Jurkat, Clone E6-1 (cell line): ENCODE results near the gene SLC4A1.

Source experiments
- DNase-seq: peaks from one replicate; pipeline ENCODE4 v3.0.0-alpha.2; 2011; ENCODE audit warnings: low read depth, low spot score
- H3K4me3 ChIP-seq: 2 replicates; pipeline ENCODE4 v1.5.1; 2011; ENCODE audit warnings: mild to moderate bottlenecking, low read length, control low read depth, moderate library complexity

SLC4A1 gene

DNA sequence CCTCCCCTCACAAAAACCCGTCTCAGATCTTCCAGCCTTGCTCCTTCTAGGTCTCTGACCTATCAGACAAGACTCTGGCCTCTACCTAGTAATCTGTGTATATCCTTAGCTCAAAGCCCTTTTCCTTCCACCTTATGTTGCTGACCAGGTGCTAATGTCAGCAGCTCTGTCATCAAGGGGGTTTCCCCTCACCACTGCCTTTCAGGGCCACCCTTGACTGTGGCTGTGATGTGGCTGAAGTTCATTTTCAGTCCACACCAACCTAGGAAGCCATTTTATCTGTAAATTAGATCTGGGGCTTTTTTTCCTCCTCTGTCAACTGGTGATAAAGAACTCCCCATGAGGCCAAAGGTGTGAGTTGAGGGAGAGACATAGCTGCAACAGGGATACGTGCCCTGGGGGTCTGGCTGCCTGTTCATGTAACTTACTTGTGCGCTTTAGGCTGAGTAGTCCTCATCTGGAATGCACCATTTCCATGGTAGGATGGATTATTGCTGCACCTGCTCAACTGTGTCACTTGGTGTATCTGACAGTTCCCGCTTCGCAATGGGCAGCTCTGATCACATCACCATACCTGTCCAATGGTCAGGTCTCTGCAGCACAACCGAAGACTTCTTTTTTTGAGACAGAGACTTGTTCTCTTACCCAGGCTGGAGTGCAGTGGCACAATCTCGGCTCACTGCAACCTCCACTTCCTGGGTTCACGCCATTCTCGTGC is 25.7 kb upstream of the SLC4A1 start:
- H3K4me3 ChIP-seq = no peak overlapping the region
- no peak for DNase-seq

DNA sequence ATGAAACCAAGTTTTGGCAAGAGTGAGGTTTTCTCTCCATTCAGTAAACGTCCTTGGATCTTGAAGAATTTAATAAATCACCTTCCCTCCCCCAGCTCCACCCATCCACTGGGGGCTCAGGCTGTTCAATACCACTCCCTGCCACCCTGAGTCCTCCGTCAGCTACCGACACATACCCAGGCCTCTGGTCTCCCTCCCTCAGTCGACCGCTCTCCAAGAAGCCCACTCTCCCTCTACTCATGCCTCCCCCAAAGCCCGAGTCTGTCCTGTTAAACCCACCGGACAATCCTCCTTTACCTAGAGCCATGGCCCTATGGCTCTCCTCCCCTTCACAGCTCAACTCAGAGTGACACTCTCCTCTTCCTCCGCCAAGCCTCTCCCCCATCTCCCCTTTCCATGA is 19.7 kb upstream of the SLC4A1 start:
- no peak overlapping the region for H3K4me3 ChIP-seq
- no peak for DNase-seq

DNA sequence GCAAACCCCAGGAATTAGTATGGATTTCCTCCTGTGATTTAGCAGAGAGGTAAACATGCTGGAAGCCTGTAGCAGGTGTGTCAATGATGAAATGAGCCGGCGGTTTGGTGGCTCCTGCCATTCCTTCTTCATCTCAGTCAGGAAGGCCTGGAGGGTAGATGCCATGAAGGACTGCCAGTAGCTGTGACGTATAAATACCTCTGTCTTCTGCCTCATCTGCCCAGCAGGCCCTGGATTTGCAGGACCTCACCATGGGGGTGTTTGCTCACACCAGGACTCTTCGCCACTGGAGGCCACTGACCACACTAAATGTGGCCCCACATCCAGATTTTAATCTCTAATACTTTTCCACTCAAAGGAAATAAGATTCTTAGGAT is 16.1 kb upstream of the SLC4A1 start:
- H3K4me3 ChIP-seq = no peak overlapping the region
- no peak for DNase-seq

DNA sequence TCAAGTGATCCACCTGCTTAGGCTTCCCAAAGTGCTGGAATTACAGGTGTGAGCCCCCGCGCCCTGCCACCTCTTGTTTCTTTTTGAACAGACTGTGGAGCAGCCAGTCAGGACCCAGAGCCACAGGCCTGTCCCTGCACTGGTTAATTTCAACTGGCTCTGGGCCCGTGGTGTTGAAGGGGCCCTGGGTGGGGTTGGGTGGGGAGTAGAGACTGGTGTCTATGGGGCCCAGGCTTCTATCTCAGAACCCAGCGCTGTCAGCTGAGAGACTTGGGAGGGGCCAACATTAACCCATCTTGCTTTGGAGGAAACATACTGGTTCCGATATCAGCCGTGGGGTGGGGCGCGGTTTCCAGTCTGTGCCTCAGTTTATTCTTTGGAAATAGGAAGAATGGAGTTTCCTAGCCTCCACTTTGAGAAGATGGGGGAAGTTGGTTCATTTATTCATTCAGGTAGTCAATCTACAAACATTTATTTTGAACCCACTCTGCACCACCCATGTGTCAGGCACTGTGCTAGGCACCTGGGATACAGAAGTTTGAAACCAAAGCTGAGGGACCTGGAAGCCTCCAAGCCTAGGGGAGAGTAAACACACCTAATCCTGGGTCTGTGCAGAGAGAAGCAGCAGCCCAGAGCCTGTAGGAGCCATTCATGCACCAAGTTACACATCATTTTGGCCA is 15.5 kb upstream of the SLC4A1 start:
- no peak for DNase-seq

DNA sequence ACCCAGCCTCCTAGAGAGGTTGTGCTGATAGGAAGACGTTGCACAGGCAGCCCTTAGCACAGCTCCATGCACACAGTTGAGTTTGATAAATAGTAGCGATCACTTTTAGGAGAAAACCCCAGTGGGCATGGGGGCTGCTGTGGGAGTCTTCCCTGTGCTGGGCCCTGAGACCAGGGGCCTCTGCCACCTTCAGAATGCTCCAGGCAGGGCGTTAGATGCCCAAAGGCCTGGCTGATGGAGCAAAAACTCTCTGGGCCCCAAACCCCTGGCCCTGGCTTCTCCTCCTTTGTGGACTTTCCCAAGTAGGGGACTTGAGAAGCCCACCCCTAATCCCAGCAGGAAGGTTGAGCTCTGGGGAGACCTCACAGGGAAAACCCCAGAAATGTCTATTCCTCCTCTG is 14.3 kb upstream of the SLC4A1 start:
- no peak for DNase-seq
- H3K4me3 ChIP-seq = no peak overlapping the region

More for the DNA sequence above, 15.5 kb upstream of the SLC4A1 start:
- no peak overlapping the region for H3K4me3 ChIP-seq

DNA sequence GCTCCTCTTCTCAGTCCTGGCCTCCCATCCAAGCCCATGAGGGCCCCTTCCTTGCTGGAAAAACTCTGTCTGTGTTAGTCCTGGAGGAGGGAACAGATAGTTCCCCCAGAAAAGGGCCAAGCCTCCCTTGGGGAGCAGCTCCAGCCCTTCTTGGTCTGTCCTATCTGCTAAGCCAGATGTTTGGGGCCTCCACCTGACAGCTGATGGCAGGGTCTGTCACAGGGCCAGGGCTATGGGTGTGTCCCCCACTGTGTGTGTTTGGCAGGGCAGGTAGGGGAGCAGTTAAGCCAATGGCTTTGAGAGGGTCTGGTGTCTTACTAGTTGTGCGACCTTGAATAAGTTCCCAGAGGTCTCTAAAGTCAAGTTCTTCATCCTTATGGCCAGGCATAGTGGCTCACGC is 13.6 kb upstream of the SLC4A1 start:
- no peak for DNase-seq
- H3K4me3 ChIP-seq = no peak overlapping the region

DNA sequence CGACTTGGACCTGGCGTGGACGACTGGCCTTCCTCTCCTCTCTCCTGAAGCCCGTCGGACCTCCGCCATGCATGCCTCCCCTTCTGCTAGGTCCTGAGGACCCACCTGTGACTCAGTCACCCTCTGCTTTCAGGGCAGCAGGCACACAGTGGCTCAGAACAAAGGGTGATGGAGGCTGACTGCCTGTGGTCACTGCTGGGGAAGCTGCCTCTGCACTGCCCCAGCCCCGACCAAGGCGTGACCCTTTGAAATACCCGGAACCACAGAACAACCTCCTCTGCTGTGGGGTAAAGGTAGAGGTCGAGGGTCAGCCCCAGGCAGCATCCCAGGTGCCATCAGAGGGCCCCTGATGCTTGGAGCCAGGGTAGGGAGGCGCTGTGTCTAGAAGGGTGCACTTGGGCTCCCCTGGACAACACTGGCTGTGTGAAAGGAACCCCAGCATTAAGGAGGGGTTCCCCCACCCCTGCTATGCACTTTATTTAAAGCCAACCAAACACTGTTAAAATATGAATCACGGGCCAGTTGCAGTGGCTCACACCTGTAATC is 12.5 kb upstream of the SLC4A1 start:
- no peak overlapping the region for H3K4me3 ChIP-seq
- no peak for DNase-seq

DNA sequence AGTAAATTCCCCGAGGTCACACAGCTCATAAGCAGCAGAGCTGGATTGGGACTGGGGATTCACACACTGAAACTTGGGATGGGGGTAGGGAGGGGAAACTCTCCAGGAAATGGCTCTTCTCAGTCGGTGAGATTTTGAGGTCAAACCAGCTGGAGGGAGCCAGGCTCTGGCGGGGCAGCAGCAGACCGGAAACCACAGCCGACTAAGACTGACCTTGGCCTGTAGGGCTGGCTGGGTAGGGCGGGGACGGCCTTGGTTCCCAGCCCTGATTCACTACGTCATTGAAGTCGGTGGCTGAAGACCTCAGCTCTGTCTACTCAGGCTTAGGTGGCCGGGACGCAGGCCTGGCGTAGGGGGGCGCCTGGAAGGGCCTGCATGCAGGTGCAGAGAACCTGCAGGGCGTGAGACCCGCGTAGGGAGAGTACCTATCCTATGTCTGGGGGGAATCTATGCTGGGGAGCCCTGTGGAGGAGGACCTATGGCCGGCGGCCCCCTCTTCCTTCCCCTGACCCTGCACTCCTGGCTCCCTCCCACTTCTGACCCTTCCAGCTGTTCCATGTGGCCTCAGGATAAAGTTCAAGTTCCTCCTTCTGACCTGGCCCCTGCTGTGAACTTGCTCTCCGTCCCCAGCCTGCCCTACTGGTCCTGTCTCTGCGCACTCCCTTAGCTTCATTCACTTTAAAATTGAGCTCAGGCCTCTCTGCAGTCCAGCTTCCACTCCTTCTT is 11.9 kb upstream of the SLC4A1 start:
- DNase-seq = no peak
- H3K4me3 ChIP-seq = no peak overlapping the region

DNA sequence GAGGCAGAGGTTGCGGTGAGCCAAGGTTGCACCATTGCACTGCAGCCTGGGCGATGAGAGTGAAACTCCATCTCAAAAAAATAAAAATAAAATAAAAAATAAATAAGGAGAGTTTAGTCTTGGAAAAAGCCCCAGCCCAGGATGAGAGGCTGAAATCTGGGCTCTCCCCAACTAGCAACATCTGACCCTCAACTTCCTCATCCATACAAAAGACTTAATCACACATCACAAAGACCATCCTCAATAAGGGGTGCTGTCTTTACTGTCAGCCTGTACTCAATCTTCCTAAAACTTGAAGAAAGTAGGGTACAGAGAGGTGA is 11.4 kb upstream of the SLC4A1 start:
- no peak overlapping the region for H3K4me3 ChIP-seq

DNA sequence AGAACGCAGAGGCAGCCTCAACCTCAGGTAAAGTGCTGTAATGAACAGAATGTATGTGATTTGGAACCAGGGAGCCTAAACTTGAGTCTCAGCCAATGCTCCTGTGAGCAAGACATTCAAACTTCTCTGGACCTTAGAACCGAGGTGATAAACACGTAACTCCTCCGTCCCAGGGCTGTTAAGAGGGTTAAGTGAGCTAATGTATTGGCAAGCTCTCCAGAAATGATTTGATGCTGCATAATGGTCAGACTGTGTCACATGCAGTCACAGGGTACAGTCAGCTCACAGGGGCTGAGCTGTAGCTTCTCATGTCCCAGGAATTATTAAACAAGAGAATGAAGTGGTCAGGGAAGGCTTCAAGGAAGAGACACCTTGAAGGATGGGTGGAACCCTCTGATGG is 10.0 kb upstream of the SLC4A1 start:
- DNase-seq = no peak
- no peak overlapping the region for H3K4me3 ChIP-seq

More for the DNA sequence above, 11.4 kb upstream of the SLC4A1 start:
- no peak for DNase-seq

DNA sequence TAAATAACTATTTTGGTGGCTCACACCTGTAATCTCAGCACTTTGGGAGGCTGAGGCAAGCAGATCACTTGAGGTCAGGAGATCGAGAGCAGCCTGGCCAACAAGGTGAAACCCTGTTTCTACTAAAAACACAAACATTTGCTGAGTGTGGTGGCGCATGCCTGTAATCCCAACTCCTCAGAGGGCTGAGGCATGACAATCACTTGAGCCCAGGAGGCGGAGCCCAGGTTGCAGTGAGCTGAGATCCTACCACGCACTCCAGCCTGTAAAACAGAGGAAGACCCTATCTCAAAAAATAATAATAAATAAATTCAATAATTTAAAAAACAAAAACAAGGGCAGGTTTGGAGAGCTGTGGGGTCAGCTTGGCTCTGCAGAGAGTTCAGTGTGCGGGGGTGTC is 5.7 kb upstream of the SLC4A1 start:
- no peak for DNase-seq
- no peak overlapping the region for H3K4me3 ChIP-seq

DNA sequence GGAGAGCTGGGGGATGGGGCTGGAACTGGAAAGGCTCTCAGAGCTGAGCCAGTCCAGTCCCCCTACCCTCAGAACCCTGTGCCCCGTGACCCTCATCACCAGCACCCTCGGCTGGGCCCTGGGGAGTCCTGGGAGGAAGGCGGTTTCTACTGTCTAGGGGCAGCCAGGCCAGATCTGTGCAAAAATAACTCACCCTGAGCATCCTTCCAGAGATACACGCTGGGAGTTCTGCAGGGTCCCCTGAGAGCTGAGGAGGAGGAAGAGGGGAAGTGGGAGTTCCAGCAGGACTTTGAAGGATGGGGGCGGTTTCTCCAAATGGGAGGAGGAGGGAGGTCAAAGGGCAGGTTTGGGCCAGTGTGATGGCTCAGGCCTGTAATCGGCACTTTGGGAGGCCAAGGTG is 5.0 kb upstream of the SLC4A1 start:
- DNase-seq = no peak

DNA sequence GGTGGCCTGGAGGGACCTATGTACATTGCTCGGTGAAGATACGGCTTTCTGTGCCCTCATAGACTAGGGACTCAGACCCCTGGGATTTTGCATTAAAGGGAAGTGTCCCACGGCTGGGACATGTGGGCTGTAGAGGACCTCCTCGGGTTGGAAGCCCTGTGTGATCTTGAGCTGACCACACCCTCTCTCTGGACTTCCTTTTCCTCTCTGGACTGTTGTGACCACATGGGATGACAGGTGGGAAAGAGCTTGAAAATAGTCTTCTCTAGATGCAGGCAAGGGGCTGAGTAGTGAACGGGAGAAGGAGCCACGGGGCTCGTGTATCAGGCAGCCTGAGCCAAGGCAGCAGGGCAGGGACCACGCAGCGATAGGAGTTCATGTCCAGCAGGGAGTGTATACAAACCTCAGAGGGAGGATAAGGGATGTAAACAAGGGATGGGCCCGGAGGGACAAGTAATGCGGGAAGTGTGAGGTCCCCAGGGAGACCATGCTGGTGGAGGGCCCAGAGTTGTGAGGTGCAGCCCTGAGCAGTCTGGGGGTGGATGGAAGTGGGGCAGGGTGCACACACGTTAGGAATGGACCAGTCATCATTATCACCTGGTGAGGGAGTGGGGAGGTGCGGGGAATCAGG is 4.5 kb upstream of the SLC4A1 start:
- no peak for DNase-seq

More for the DNA sequence above, 5.0 kb upstream of the SLC4A1 start:
- no peak overlapping the region for H3K4me3 ChIP-seq

DNA sequence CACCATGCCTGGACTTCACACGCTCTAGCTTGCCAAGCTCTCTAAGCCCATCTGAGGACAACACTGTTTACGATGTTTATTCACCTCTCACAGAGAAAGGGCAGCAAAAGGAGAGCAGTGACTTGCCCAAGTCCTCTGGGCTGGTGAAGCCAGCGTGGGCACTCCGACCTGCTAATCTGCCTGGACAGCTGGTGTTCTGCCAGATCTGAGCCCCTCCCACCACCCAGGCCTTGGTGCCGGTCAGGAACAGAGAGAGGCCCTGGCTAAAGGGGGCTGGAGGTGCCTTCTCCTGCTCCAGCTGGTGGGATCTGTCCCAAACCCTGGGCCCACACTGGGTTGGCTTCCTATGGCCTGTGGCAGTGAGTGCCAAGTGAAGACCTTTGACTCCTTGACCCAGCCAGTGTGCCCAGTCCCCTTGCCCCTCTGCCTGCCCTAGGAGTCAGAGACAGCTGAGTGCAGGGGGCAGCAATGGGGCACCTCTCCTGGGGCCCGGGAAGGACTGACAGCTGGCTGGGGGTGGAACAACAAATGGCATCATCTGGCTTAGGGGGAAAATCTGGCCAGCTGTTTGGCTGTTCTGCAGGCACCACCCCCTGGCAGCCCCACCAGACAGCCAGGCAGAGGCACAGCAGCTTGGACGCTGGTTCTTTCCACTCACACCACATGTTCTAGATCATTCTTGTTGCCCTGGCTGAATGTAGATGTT is 1.8 kb upstream of the SLC4A1 start:
- DNase-seq = no peak
- H3K4me3 ChIP-seq = no peak overlapping the region

More for the DNA sequence above, 4.5 kb upstream of the SLC4A1 start:
- no peak overlapping the region for H3K4me3 ChIP-seq

DNA sequence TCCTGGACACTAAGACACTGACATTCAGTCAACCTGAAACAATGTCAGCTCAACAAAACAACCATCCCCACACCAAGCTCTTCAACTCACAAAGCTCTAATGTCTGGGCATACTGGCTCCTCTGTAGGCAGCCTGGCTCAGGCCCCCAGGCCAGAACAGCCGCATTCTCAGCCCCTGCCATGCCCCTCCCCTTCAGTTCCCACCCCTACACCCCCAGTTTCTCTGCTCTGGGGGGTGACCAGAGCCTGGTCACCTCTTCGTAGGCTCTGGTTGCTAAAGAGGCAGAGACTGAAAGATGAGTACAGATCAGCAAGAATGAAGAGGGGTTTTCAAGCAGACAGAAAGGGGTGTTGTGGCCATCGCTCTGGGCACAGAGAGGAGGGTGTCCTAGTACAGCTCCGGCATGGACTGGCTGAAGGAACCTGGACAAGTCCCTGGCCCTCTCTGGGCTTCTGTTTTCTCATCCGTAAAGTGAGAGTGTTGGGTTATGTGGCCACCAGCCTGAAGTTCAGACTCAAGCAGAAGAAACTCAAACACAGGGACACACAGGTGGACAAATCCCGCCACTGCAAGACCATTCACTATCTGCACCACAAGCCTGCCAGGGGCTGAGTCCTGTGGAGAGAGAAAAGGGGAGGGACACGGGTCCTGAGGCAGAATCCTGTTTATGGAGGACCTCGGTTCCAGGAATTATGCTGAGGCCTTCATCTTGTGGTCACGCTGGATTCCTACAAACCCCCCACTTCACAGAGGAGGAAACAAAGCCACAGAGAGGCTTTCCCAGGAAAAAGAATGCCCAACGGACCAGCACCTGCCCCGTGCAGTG is 987 bp upstream of the SLC4A1 start:
- no peak overlapping the region for H3K4me3 ChIP-seq
- no peak for DNase-seq

DNA sequence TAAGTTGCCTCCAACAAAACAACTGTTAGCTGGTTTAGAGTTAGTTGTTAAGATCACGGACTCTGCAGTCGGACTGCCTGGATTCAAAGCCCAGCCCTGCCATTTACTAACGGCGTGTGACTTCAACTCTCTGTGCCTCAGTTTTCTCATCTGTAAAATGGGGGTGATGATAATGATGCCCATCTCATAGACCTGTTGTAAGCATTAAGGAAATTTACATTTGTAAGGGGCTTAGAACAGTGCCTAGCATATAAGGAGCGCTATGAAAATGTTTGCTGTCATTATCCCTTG is 825 bp downstream of the SLC4A1 start:
- no peak for DNase-seq
- H3K4me3 ChIP-seq = no peak overlapping the region

DNA sequence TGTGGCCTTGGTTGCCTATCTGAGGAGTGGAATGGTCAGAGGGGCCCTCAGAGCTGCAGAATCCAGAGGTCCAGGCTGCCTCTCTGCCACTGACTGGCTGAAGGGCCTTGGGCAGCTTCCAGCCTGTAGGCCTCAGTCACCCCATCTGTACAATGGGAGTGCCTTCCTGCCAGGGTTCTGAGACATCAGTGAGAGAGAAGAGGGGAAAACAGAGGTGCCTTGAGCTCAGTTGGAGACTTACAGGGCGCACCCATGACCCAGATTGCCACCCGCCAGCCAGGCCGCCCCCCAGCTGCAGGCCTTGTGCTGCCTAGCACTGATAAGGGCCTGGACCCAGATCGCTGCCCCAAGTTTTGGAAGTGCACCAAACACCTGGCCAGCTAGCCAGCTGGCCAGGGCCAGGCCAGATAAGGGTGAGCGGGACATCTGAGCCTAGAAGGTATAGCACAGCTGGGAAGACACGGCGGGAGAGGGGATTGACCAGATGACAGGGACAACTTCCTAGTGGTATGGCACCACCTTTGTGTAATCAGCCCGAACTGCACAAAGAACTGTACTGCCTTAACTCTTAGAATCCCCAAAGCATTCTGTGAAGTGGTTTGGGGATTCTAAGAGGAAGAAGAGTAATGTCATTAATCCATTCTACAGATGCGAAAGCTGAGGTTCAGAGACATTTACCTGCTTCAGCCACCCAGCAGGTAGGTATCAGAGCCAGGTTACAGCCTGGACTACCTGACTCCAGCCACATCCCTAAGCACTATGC is 1.4 kb downstream of the SLC4A1 start:
- no peak overlapping the region for H3K4me3 ChIP-seq
- no peak for DNase-seq

DNA sequence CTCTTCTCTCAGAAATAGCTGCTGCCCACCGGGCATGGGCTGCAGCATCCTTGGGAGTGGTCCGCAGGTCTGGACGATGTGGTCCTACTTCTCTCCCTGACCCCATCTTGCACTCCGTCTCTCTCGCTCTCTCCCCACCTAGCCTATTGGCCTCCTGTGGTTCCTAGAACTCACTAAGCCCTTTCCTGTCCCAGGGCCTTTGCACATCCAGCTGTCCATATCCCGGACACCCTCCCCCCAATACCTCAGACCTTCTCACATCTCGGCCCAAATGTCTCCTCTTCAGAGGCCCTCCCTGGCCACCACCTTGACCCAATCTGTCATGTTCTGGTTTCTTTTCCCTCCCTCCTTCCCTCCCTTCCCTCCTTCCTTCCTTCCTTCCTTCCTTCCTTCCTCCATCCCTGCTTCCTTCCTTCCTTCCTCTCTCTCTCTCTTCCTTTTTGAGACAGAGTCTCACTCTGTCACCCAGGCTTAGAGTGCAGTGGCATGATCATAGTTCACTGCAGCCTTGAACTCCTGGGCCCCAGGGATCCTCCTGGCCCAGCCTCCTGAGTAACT is 4.5 kb downstream of the SLC4A1 start:
- H3K4me3 ChIP-seq = no peak overlapping the region
- DNase-seq = no peak
